Endothelial cell of umbilical vein (primary cell): ENCODE data around the gene KIAA1210. TPM values are rescaled to one million over a fixed set of nuclear protein-coding genes. Genes with fewer than 3 reads are reported as not detected.

Experiments used
- BruUV-seq: library from RNA; stranded (reverse); fragments of 400-500 nt; replicated peaks from 2 replicates; lab custom pipeline; 2021; lab: Mats Ljungman, UMichigan
- CTCF ChIA-PET: fragments of 300-600, 350-600 bp; sonication (Branson Sonifier 250); formaldehyde crosslinking; loops from one replicate; lab custom pipeline; 2021; ENCODE audit warnings: antibody characterized with exemption, inconsistent platforms; lab: Charles Lee
- POLR2A ChIA-PET: fragments of 300-600, 350-600 bp; sonication (Branson Sonifier 250); formaldehyde crosslinking; loops from one replicate; lab custom pipeline; 2021; ENCODE audit warnings: antibody characterized with exemption, inconsistent platforms; lab: Charles Lee
- DNase-seq: peaks from one replicate; pipeline ENCODE4 v3.0.0-alpha.2; 2011; ENCODE audit warnings: low read depth, low spot score
- FAIRE-seq: peaks from 2 replicates; lab custom pipeline; 2011; peaks lifted over from hg19 to GRCh38; lab: Jason Lieb, UNC
- H2AFZ ChIP-seq: 2 replicates; pipeline ENCODE4 v1.6.0; 2012; ENCODE audit warnings: low read depth, low read length, control low read depth, inconsistent platforms
- H3K27ac ChIP-seq: 2 replicates; pipeline ENCODE4 v1.5.1; 2011; ENCODE audit warnings: low read depth, mild to moderate bottlenecking, control low read depth, low read length, moderate library complexity; ENCODE audit not compliant: insufficient read depth
- H3K27me3 ChIP-seq, 2 experiments: 2 replicates each; pipeline versions ENCODE4 v1.6.0 to v1.6.1; 2011; ENCODE audit warnings: low read length in 2 of 2, mixed read lengths in 1 of 2; ENCODE audit not compliant: control insufficient read depth in 2 of 2, insufficient read depth in 2 of 2
- H3K36me3 ChIP-seq, 2 experiments: 2 replicates in 1 of 2; 3 replicates in 1 of 2; pipeline ENCODE4 v1.5.1; 2011; ENCODE audit warnings: low read length in 2 of 2, mild to moderate bottlenecking in 1 of 2, moderate library complexity in 1 of 2; ENCODE audit not compliant: control insufficient read depth in 2 of 2, insufficient read depth in 2 of 2; ENCODE audit errors: extremely low read depth in 1 of 2
- H3K4me1 ChIP-seq: 3 replicates; pipeline ENCODE4 v1.5.1; 2011; ENCODE audit warnings: mild to moderate bottlenecking, low read length; ENCODE audit not compliant: control insufficient read depth, insufficient read depth; ENCODE audit errors: extremely low read depth
- H3K4me2 ChIP-seq: 2 replicates; pipeline ENCODE4 v1.6.1; 2011; ENCODE audit warnings: low read length, control low read depth, mixed read lengths; ENCODE audit not compliant: insufficient read depth
- H3K4me3 ChIP-seq, 3 experiments: fragments of 200-600 bp in 1 of 3; sonication (generic), shearing (Covaris generic) in 1 of 3; replicated peaks in 1 of 3; 2 replicates each; pipeline ENCODE4 v1.5.1; 2011 to 2016; ENCODE audit warnings: control low read depth in 3 of 3, low read length in 3 of 3, mild to moderate bottlenecking in 2 of 3, inconsistent platforms in 1 of 3, low read depth in 1 of 3, moderate library complexity in 1 of 3; ENCODE audit not compliant: insufficient read depth in 1 of 3
- H3K79me2 ChIP-seq: 2 replicates; pipeline ENCODE4 v1.6.0; 2012; ENCODE audit warnings: low read length, inconsistent platforms; ENCODE audit not compliant: control insufficient read depth, insufficient read depth
- H3K9ac ChIP-seq: replicated peaks from 2 replicates; pipeline ENCODE3; 2011; ENCODE audit warnings: low read length, control low read depth; ENCODE audit not compliant: insufficient read depth; ENCODE audit errors: extremely low read depth
- H3K9me1 ChIP-seq: replicated peaks from 3 replicates; pipeline ENCODE4 v1.6.0; 2011; ENCODE audit warnings: mild to moderate bottlenecking, low read length; ENCODE audit not compliant: control insufficient read depth, insufficient read depth; ENCODE audit errors: extremely low read depth
- H3K9me3 ChIP-seq: replicated peaks from 2 replicates; pipeline ENCODE4 v1.5.1; 2012; ENCODE audit warnings: low read length, inconsistent platforms; ENCODE audit not compliant: control insufficient read depth, insufficient read depth
- H4K20me1 ChIP-seq: replicated peaks from 2 replicates; pipeline ENCODE3; 2011; ENCODE audit warnings: mild to moderate bottlenecking, low read length; ENCODE audit not compliant: control insufficient read depth, insufficient read depth; ENCODE audit errors: extremely low read depth
- CTCF ChIP-seq, 2 donors: IDR thresholded peaks; 1 replicate in 1 of 2; 2 replicates in 1 of 2; pipeline ENCODE4 v1.5.1; 2011; ENCODE audit warnings: low read length in 2 of 2, mild to moderate bottlenecking in 2 of 2, moderate library complexity in 2 of 2, control low read depth in 1 of 2, inconsistent platforms in 1 of 2, low read depth in 1 of 2; ENCODE audit not compliant: insufficient read depth in 1 of 2; ENCODE audit errors: extremely low read depth in 1 of 2
- EZH2 ChIP-seq: IDR thresholded peaks from 2 replicates; pipeline ENCODE4 v1.6.1; 2012; ENCODE audit warnings: borderline replicate concordance, low read depth, mild to moderate bottlenecking, moderate library complexity, low read length, inconsistent platforms; ENCODE audit not compliant: severe bottlenecking
- FOS ChIP-seq: IDR thresholded peaks from 2 replicates; pipeline ENCODE4 v1.6.1; 2011; ENCODE audit warnings: mild to moderate bottlenecking, low read length, moderate library complexity, borderline replicate concordance; ENCODE audit not compliant: insufficient read depth
- GATA2 ChIP-seq: IDR thresholded peaks from 2 replicates; pipeline ENCODE4 v1.7.0; 2011; ENCODE audit warnings: low read depth, mild to moderate bottlenecking, moderate library complexity, mixed read lengths, low read length; ENCODE audit not compliant: insufficient read length, insufficient read depth
- JUN ChIP-seq: IDR thresholded peaks from 2 replicates; pipeline ENCODE4 v1.6.1; 2011; ENCODE audit warnings: borderline replicate concordance, low read depth; ENCODE audit not compliant: insufficient read length, insufficient read depth
- MAX ChIP-seq: IDR thresholded peaks from 2 replicates; pipeline ENCODE4 v1.6.1; 2011; ENCODE audit not compliant: insufficient read depth, insufficient read length
- MYC ChIP-seq: IDR thresholded peaks from one replicate; pipeline ENCODE4 v1.6.1; 2011; ENCODE audit warnings: mild to moderate bottlenecking, low read depth, low read length
- POLR2A ChIP-seq: IDR thresholded peaks from 2 replicates; pipeline ENCODE4 v1.6.1; 2012; ENCODE audit warnings: low read depth, mild to moderate bottlenecking, control low read depth, low read length
- POLR2AphosphoS5 ChIP-seq: IDR thresholded peaks from 2 replicates; pipeline ENCODE4 v1.6.1; 2012; ENCODE audit warnings: low read depth, mild to moderate bottlenecking, control low read depth, low read length, moderate library complexity; ENCODE audit not compliant: insufficient read depth
- dilution Hi-C: fragments of 300-500 bp; cut with MboI; formaldehyde crosslinking; loops from one replicate; pipeline ENCODE4 v1.15.0; 2019; ENCODE audit warnings: low sequenced_read_pairs; ENCODE audit not compliant: extremely low pct_ligation_motif_present
- intact Hi-C: fragments of 100-400 bp; cut with micrococcal nuclease; formaldehyde crosslinking; loops from one replicate; pipeline ENCODE4 v1.10.0; 2022
- polyA plus RNA-seq, 4 experiments: library from polyadenylated mRNA; depleted of rRNA in 3 of 4; stranded (reverse) in 3 of 4; unstranded in 1 of 4; fragments of >200 nt; gene quantifications; 2 replicates each; pipeline versions ENCODE4 v1.2.1 to v1.2.3, GENCODE V29; 2011 to 2012; ENCODE audit warnings: missing spikeins in 1 of 4
- total RNA-seq: library from RNA; stranded (reverse); gene quantifications from 2 replicates; pipeline ENCODE4 v1.2.3, GENCODE V29; 2021

KIAA1210 gene
- total and polyA plus RNA-seq, 2 donors (not counting 3 experiments of a cell fraction or from before 2014, with no cell fraction given), result not detected

GRCh38 chrX:119093991-119094735 lies 33.4 kb downstream of the KIAA1210 start:
- H3K4me1 ChIP-seq, result no peaks in the 10 kb centered on the region
- ChIA-PET POLR2A (no interaction called here), CTCF (no interaction called here)
- no peaks in the 10 kb centered on the region for H3K9me3 ChIP-seq
- FAIRE-seq (no peak), DNase-seq (no peak)
- TF ChIP-seq CTCF (IDR thresholded peaks at IDR 0.05; ENCODE audit: extremely low read depth in 1 of 2, insufficient read depth in 1 of 2, low read depth in 1 of 2, low read length in 2 of 2), result no peak
- no peak for TF ChIP-seq POLR2A
- no peak for TF ChIP-seq MYC
- no peak for TF ChIP-seq MAX
- TF ChIP-seq GATA2, result no peak
- TF ChIP-seq JUN, result no peak
- TF ChIP-seq POLR2AphosphoS5, result no peak
- TF ChIP-seq FOS, result no peak
- TF ChIP-seq EZH2, result no peak
- H3K9me1 ChIP-seq, result no peaks in the 10 kb centered on the region
- H2AFZ ChIP-seq, result no peak overlapping the region
- peaks cover 0 to 1% of the 10 kb centered on the region in 2 experiments for H3K27me3 ChIP-seq
- no peaks in the 10 kb centered on the region for H3K36me3 ChIP-seq
- intact Hi-C loops, result no loop called here
- H3K4me3 ChIP-seq, result no peak overlapping the region
- no peak overlapping the region for H3K9ac ChIP-seq
- dilution Hi-C loops, result no loop called here
- no peaks in the 10 kb centered on the region for H4K20me1 ChIP-seq
- H3K4me2 ChIP-seq, result no peak overlapping the region
- no TSS peak for BruUV-seq
- no peaks in the 10 kb centered on the region for H3K79me2 ChIP-seq
- H3K27ac ChIP-seq, result no peak overlapping the region
